ENCODE data around the gene TNFSF11.

- TF ChIP-seq CTCF (IDR thresholded peaks at IDR 0.05) (peak; percentile 64 to 89 (median 76)), POLR2A (IDR thresholded peaks at IDR 0.05) (no peak)
Observed at GRCh38 chr13:42594481-42595252, 20.7 kb downstream of the TNFSF11 start.

Data from Peyer's patch (tissue), 4 donors.